GM12878 (cell line): ENCODE results near the gene ZNF814. TPM values are rescaled to one million over a fixed set of nuclear protein-coding genes. Genes with fewer than 3 reads are reported as not detected.

Experiments
- BCLAF1 ChIP-seq: fragments of 450-650 bp; IDR thresholded peaks from 2 replicates; pipeline ENCODE4 v1.6.1; 2017; ENCODE audit warnings: antibody characterized with exemption, mild to moderate bottlenecking, moderate library complexity
- BHLHE40 ChIP-seq, 2 experiments: fragments of 450-650 bp in 1 of 2; IDR thresholded peaks; 2 replicates each; pipeline ENCODE4 v1.6.1; 2011 to 2017; ENCODE audit warnings: low read depth in 2 of 2, borderline replicate concordance in 1 of 2, improper control_type of control experiment in 1 of 2, low read length in 1 of 2, mild to moderate bottlenecking in 1 of 2
- CBX5 ChIP-seq: sonication (generic); IDR thresholded peaks from 2 replicates; pipeline ENCODE4 v1.6.1; 2016; ENCODE audit warnings: low read depth, moderate library complexity, mild to moderate bottlenecking, inconsistent platforms
- CHD1 ChIP-seq: IDR thresholded peaks from 2 replicates; pipeline ENCODE4 v1.6.1; 2012; ENCODE audit warnings: low read depth, low read length, improper control_type of control experiment
- CREM ChIP-seq: IDR thresholded peaks from 2 replicates; pipeline ENCODE4 v1.6.1; 2014; ENCODE audit warnings: antibody characterized with exemption, low read depth
- FOXM1 ChIP-seq: IDR thresholded peaks from 2 replicates; pipeline ENCODE4 v1.6.1; 2012; ENCODE audit warnings: low read depth, mild to moderate bottlenecking, inconsistent platforms, low read length, moderate library complexity
- GABPA ChIP-seq: IDR thresholded peaks from 2 replicates; pipeline ENCODE4 v1.6.1; 2014; ENCODE audit warnings: antibody characterized with exemption, low read depth, mild to moderate bottlenecking, inconsistent platforms
- HCFC1 ChIP-seq: fragments of 150-350 bp; IDR thresholded peaks from 2 replicates; pipeline ENCODE4 v1.6.1; 2014; ENCODE audit warnings: low read length
- HDAC2 ChIP-seq: fragments of 200-600 bp; sonication (generic); IDR thresholded peaks from 2 replicates; pipeline ENCODE4 v1.6.1; 2017
- JUND ChIP-seq: IDR thresholded peaks from 2 replicates; pipeline ENCODE4 v1.6.1; 2012; ENCODE audit warnings: low read depth, mild to moderate bottlenecking, low read length, improper control_type of control experiment, moderate library complexity
- KDM1A ChIP-seq: fragments of 200-600 bp; sonication (generic); IDR thresholded peaks from 2 replicates; pipeline ENCODE4 v1.6.1; 2016; ENCODE audit warnings: borderline replicate concordance
- MAX ChIP-seq: IDR thresholded peaks from 2 replicates; pipeline ENCODE4 v1.6.1; 2012; ENCODE audit warnings: low read depth, low read length, improper control_type of control experiment
- NFYB ChIP-seq: IDR thresholded peaks from 2 replicates; pipeline ENCODE4 v1.6.1; 2011; ENCODE audit warnings: low read depth, mild to moderate bottlenecking, low read length, improper control_type of control experiment, moderate library complexity; ENCODE audit not compliant: insufficient read depth
- PAX5 ChIP-seq: IDR thresholded peaks from 2 replicates; pipeline ENCODE4 v1.6.1; 2011; ENCODE audit warnings: low read depth, low read length, borderline replicate concordance
- RAD51 ChIP-seq: fragments of 450-650 bp; IDR thresholded peaks from 2 replicates; pipeline ENCODE4 v1.6.1; 2016; ENCODE audit warnings: moderate library complexity, mild to moderate bottlenecking, inconsistent platforms
- SMAD5 ChIP-seq: IDR thresholded peaks from 2 replicates; pipeline ENCODE4 v1.6.1; 2016; ENCODE audit warnings: antibody characterized with exemption, low read depth
- SPI1 ChIP-seq: IDR thresholded peaks from 2 replicates; pipeline ENCODE4 v1.6.1; 2011; ENCODE audit warnings: low read depth, mild to moderate bottlenecking, low read length, moderate library complexity, borderline replicate concordance; ENCODE audit not compliant: insufficient read depth
- SREBF1 ChIP-seq: IDR thresholded peaks from 2 replicates; pipeline ENCODE4 v1.6.1; 2012; ENCODE audit warnings: mild to moderate bottlenecking, low read length
- SREBF2 ChIP-seq: IDR thresholded peaks from 2 replicates; pipeline ENCODE4 v1.6.1; 2012; ENCODE audit warnings: mild to moderate bottlenecking, low read length
- TAF1 ChIP-seq: IDR thresholded peaks from 2 replicates; pipeline ENCODE4 v1.6.1; 2011; ENCODE audit warnings: mild to moderate bottlenecking, low read depth, low read length, borderline replicate concordance
- TCF7 ChIP-seq: IDR thresholded peaks from 2 replicates; pipeline ENCODE4 v1.6.1; 2014; ENCODE audit warnings: antibody characterized with exemption, borderline replicate concordance
- YY1 ChIP-seq: IDR thresholded peaks from 2 replicates; pipeline ENCODE4 v1.6.1; 2011; ENCODE audit warnings: low read depth, mild to moderate bottlenecking, low read length
- ZNF622 ChIP-seq: fragments of 450-650 bp; IDR thresholded peaks from 2 replicates; pipeline ENCODE4 v1.6.1; 2017; ENCODE audit warnings: mild to moderate bottlenecking, inconsistent platforms
- ZZZ3 ChIP-seq: IDR thresholded peaks from 2 replicates; pipeline ENCODE4 v1.6.1; 2011; ENCODE audit warnings: low read depth; ENCODE audit not compliant: control insufficient read depth, insufficient read length
- polyA plus RNA-seq, 11 experiments: library from polyadenylated mRNA; depleted of rRNA in 4 of 11; unstranded in 6 of 11; stranded (reverse) in 5 of 11; fragments of >200 nt; fragmentation: Nextera tagmentation in 4 of 11; fragmentation: Illumina TruSeq in 1 of 11; extraction: Ambion mirVana in 4 of 11; extraction: Trizol in 1 of 11; gene quantifications; 1 replicate in 1 of 11; 2 replicates in 10 of 11; pipeline versions ENCODE4 v1.2.1 to v1.2.3, GENCODE V29; 2011 to 2016; ENCODE audit warnings: inconsistent platforms in 2 of 11, missing spikeins in 2 of 11, low read depth in 1 of 11
- total RNA-seq, 4 experiments: library from RNA; depleted of rRNA in 3 of 4; stranded (reverse); fragments of >200 nt in 3 of 4; fragmentation: Illumina TruSeq in 1 of 4; extraction: Trizol in 1 of 4; gene quantifications; 2 replicates each; pipeline versions ENCODE4 v1.2.1 to v1.2.3, GENCODE V29; 2013 to 2021
- TF ChIP-seq, protein P1 (sequence below): fragments of 150-350 bp; IDR thresholded peaks from 2 replicates; pipeline ENCODE4 v1.6.1; 2016; ENCODE audit warnings: low read depth, low read length

ZNF814 gene
- total and polyA plus RNA-seq, 10 of the 15 experiments (the other 5 are each of a cell fraction or from before 2014, with no cell fraction given) = 10.9 to 31.0 (median 21.6) TPM

- no peak for TF ChIP-seq JUND
- TF ChIP-seq MAX = peak; percentile 93
- 0 out of 2 replicates have a peak, but pooled peaks have one; percentile 70 for TF ChIP-seq YY1
- TF ChIP-seq ZZZ3 = no peak
- TF ChIP-seq GABPA = peak; percentile 95
- no peak for TF ChIP-seq ZNF622
- no peak for TF ChIP-seq BCLAF1
- TF ChIP-seq HDAC2 = no peak
- TF ChIP-seq FOXM1 = no peak
- TF ChIP-seq CBX5 = no peak
- peak in 1 of 2 experiments; percentile 61; a peak in 1 of 4 replicates for TF ChIP-seq BHLHE40 (IDR thresholded peaks at IDR 0.05; ENCODE audit: borderline replicate concordance in 1 of 2, low read depth in 2 of 2, low read length in 1 of 2)
- no peak for TF ChIP-seq CHD1
- TF ChIP-seq RAD51 = no peak
- peak; percentile 74 for TF ChIP-seq HCFC1
- TF ChIP-seq SMAD5 = no peak; the same call in 1 of the 2 replicates
- no peak for TF ChIP-seq SPI1
- TF ChIP-seq CREM = peak; percentile 65; the same call in 1 of the 2 replicates
- no peak for TF ChIP-seq KDM1A
- TF ChIP-seq TAF1 = peak; percentile 55; the same call in 1 of the 2 replicates
- peak; percentile 78 for TF ChIP-seq SREBF2
- peak; percentile 70; the same call in 1 of the 2 replicates for TF ChIP-seq NFYB
- TF ChIP-seq TCF7 = no peak
- no peak for TF ChIP-seq PAX5
- no peak for TF ChIP-seq SREBF1
- TF ChIP-seq, protein P1, sequence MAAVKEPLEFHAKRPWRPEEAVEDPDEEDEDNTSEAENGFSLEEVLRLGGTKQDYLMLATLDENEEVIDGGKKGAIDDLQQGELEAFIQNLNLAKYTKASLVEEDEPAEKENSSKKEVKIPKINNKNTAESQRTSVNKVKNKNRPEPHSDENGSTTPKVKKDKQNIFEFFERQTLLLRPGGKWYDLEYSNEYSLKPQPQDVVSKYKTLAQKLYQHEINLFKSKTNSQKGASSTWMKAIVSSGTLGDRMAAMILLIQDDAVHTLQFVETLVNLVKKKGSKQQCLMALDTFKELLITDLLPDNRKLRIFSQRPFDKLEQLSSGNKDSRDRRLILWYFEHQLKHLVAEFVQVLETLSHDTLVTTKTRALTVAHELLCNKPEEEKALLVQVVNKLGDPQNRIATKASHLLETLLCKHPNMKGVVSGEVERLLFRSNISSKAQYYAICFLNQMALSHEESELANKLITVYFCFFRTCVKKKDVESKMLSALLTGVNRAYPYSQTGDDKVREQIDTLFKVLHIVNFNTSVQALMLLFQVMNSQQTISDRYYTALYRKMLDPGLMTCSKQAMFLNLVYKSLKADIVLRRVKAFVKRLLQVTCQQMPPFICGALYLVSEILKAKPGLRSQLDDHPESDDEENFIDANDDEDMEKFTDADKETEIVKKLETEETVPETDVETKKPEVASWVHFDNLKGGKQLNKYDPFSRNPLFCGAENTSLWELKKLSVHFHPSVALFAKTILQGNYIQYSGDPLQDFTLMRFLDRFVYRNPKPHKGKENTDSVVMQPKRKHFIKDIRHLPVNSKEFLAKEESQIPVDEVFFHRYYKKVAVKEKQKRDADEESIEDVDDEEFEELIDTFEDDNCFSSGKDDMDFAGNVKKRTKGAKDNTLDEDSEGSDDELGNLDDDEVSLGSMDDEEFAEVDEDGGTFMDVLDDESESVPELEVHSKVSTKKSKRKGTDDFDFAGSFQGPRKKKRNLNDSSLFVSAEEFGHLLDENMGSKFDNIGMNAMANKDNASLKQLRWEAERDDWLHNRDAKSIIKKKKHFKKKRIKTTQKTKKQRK = 0 out of 2 replicates have a peak, but pooled peaks have one; percentile 29
Measured at GRCh38 chr19:57819475-57820148, 69.2 kb downstream of the ZNF814 start (continued).
